A549 treated with RU486 at 1 μM for 4 hours (cell line): ENCODE measurements around the gene FAM24A. TPM values are rescaled to one million over a fixed set of nuclear protein-coding genes. Genes with fewer than 3 reads are reported as not detected.

Experiments
- total RNA-seq: library from RNA; stranded (reverse); fragments of 200-300 nt; extraction: Qiagen RNA extraction; gene quantifications from 5 replicates; pipeline ENCODE4 v1.2.3, GENCODE V29; 2022; ENCODE audit warnings: low read depth

The FAM24A gene, protein sequence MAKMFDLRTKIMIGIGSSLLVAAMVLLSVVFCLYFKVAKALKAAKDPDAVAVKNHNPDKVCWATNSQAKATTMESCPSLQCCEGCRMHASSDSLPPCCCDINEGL
- total RNA-seq = not detected in 5 replicates

DNA sequence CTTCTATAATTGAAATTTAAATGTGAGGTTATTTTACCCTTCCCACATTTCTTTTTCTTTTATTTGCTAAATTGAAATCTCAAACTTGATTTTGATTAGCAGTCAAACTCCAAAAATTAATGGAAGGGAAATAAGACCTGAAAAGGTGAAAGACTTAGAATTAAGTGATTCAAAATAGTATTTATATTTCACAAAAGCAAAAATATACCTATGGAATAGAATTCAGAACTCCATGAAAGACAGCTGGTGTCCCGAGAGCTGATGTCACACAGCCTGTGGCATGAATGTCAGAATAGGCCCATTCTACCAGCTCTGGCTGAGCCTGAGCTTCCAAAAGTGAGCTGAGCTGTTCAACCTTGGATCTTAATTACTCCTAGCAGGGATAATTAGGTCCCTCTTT lies at the start of gene FAM24A:
FAM24A (plus strand) TSS at position 301 of the 400 bp plus-strand sequence. CDS start 1,025 bp downstream, outside the sequence.

DNA sequence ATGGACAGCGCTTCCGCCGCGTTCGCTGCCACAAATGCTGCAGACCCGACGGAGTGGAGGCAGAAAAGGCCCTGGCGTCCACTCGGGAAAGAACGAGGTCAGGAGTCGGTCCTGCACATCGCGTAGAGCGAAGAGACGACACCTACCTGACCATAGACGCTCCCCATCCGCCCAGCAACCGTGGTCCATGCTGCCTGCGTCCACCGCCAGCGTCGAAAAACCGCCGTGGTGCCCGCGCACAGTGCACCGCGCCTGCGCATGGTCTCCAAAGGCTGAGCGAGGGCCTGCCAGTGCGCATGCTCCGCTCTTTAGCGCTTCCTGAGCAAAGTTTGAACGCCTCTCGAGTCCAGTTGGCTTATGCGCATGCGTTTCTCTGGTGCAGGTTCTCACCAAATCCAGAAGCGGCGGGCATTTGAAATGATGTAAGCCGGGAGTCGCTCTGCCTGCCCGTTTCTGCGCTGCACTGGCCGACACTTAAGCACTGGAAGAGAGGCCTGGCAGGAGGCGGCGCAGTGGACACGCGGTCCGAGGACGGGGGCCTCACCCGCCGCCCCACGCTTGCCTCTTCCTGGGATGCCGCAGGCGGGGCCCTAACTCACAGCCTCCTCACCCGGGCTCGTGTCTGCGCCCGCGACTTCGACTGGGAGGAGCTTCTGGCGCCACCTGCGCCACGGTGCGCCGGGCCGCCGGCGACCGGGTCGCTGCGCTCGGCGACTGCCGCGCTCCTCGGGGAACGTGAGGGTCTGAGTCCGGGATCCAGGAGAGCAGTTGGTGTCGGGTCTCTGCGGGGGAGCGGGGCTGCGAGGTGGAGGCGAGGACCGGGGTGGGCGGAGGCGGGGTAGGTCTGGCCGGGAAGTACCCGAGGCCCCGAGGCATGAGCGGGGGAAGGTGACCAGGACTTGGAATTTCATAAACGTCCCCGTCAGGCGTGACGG lies 30.8 kb upstream of the FAM24A start, which contains the start of gene FAM24B:
FAM24B (minus strand) TSS at position 243 of the 935 bp plus-strand sequence. CDS start 29,066 bp downstream, outside the sequence.

DNA sequence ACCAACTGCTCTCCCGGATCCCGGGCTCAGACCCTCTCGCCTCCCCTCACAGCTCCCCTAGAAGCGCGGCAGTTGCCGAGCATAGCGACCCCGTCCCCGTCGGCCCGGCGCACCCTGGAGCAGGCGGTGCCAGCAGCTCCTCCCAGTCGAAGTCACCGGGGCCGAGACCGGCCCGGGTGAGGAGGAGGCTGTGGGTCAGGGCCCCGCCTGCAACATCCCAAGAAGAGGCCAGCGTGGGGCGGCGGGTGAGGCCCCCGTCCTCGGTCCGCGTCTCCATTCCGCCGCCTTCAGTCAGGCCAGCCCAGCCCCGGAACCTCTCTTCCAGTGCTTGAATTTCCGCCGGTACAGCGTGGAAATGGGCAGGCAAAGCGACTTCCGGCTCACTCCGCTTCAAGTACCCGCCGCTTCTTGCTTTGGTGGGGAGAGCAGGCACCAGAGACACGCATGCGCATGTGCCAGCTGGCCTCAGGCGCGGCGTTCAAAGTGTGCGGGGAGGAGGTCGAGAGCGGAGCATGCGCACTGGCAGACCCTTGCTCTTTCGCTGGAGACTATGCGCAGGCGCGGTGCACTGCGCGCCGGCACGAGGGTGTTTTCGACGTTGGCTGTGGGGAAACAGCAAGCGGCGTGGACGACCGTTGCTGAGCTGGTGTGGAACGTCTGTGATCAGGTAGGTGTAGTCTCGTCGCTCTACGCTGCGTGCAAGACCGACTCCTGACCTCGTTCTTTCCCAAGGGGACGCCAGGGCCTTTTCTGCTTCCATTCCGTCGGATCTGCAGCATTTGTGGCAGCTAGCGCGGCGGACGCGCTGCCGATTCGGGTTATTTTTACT lies 43.7 kb downstream of the FAM24A start, which contains the start of gene C10orf88:
C10orf88 (minus strand) TSS at position 326 of the 829 bp plus-strand sequence; CDS start at position 277, 49 bp downstream.

Other genes with a start within 250 kb of the FAM24A start
- not detected in 5 replicates for gene C10orf120, start 210.8 kb upstream of the FAM24A start, total RNA-seq
- gene CUZD1, start 64.8 kb upstream of the FAM24A start, total RNA-seq = 1.3 to 1.8 TPM (median 1.6 TPM) in 5 replicates
- 12.9 to 17.7 TPM (median 14.5 TPM) in 5 replicates for gene FAM24B, start 31.0 kb upstream of the FAM24A start, total RNA-seq
- 5.0 to 11.0 TPM (median 8.9 TPM) in 5 replicates for gene C10orf88, start 43.6 kb downstream of the FAM24A start, total RNA-seq
- 4.5 to 7.0 TPM (median 4.6 TPM) in 5 replicates for gene PSTK, start 69.8 kb downstream of the FAM24A start, total RNA-seq
- gene IKZF5, start 98.2 kb downstream of the FAM24A start, total RNA-seq = 4.5 to 7.8 TPM (median 7.0 TPM) in 5 replicates
- 6.0 to 8.4 TPM (median 6.8 TPM) in 5 replicates for gene ACADSB, start 98.4 kb downstream of the FAM24A start, total RNA-seq
- gene HMX3, start 225.4 kb downstream of the FAM24A start, total RNA-seq = 0.12 TPM in 1 of 5 replicates, not detected in the others
- 0.10 to 0.22 TPM (median 0.15 TPM) in 3 of 5 replicates, not detected in the others for gene HMX2, start 237.5 kb downstream of the FAM24A start, total RNA-seq
- 167 to 192 TPM (median 176 TPM) in 5 replicates for gene BUB3, start 243.8 kb downstream of the FAM24A start, total RNA-seq